DND-41 (cell line): ENCODE measurements around the gene CAPN3.

Experiments used
- ATAC-seq: fragments of 200-7000 bp; cut with Tn5 transposase; 3 replicates; pipeline ENCODE4 v1.9.1; 2021; ENCODE audit warnings: low read depth; ENCODE audit not compliant: insufficient read depth
- DNase-seq: peaks from one replicate; pipeline ENCODE4 v3.0.0-alpha.2; 2020
- H2AFZ ChIP-seq: 2 replicates; pipeline ENCODE4 v1.6.0; 2012; ENCODE audit warnings: low read depth, low read length
- H3K27ac ChIP-seq: 2 replicates; pipeline ENCODE4 v1.5.1; 2012; ENCODE audit warnings: low read length, inconsistent platforms
- H3K27me3 ChIP-seq: fragments of 200-600 bp; sonication (generic); 2 replicates; pipeline ENCODE4 v1.6.0; 2012; ENCODE audit warnings: low read length, mild to moderate bottlenecking, inconsistent platforms; ENCODE audit not compliant: insufficient read depth, poor library complexity
- H3K36me3 ChIP-seq: 2 replicates; pipeline ENCODE4 v1.5.1; 2012; ENCODE audit warnings: low read length, inconsistent platforms; ENCODE audit not compliant: insufficient read depth
- H3K4me1 ChIP-seq: 2 replicates; pipeline ENCODE4 v1.5.1; 2012; ENCODE audit warnings: mild to moderate bottlenecking, low read length; ENCODE audit not compliant: insufficient read depth
- H3K4me2 ChIP-seq: 2 replicates; pipeline ENCODE4 v1.6.0; 2012; ENCODE audit warnings: mild to moderate bottlenecking, moderate library complexity, low read length, inconsistent platforms; ENCODE audit not compliant: insufficient read depth
- H3K4me3 ChIP-seq, 2 experiments: fragments of 200-600 bp in 1 of 2; shearing (Covaris generic) in 1 of 2; 2 replicates each; pipeline ENCODE4 v1.5.1; 2012 to 2016; ENCODE audit warnings: inconsistent platforms in 2 of 2, low read length in 2 of 2, mild to moderate bottlenecking in 2 of 2, low read depth in 1 of 2, moderate library complexity in 1 of 2
- H3K79me2 ChIP-seq: 2 replicates; pipeline ENCODE4 v1.6.0; 2012; ENCODE audit warnings: low read length, inconsistent platforms; ENCODE audit not compliant: insufficient read depth
- H3K9ac ChIP-seq: 2 replicates; pipeline ENCODE4 v1.6.0; 2012; ENCODE audit warnings: low read depth, mild to moderate bottlenecking, inconsistent platforms, low read length, moderate library complexity
- H3K9me3 ChIP-seq: 2 replicates; pipeline ENCODE4 v1.5.1; 2012; ENCODE audit warnings: low read length, moderate library complexity, mild to moderate bottlenecking, inconsistent platforms; ENCODE audit not compliant: insufficient read depth, severe bottlenecking
- H4K20me1 ChIP-seq: 2 replicates; pipeline ENCODE4 v1.6.0; 2012; ENCODE audit warnings: low read length; ENCODE audit not compliant: insufficient read depth
- EZH2 ChIP-seq: IDR thresholded peaks from 3 replicates; pipeline ENCODE4 v1.6.1; 2012; ENCODE audit warnings: borderline replicate concordance, low read depth, mild to moderate bottlenecking, moderate library complexity, low read length, inconsistent platforms; ENCODE audit not compliant: severe bottlenecking
- TF ChIP-seq, protein P1 (sequence below): IDR thresholded peaks from 2 replicates; pipeline ENCODE4 v1.5.1; 2012; ENCODE audit warnings: borderline replicate concordance, low read length, moderate library complexity, mild to moderate bottlenecking; ENCODE audit not compliant: poor library complexity, severe bottlenecking; ENCODE audit errors: extremely low read depth

Gene CAPN3

DNA sequence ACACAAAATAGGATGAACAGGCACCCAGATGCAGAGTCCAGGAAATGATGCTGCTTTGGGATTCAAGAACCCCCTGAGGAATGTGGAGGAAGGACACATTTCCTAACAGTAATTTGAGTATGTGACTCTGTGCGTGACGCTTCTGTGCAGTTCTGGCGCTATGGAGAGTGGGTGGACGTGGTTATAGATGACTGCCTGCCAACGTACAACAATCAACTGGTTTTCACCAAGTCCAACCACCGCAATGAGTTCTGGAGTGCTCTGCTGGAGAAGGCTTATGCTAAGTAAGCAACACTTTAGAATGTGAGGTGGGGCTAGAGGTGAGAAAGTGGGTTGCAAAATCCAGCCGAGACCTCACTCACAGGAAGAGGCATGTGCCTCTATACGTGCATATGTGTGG is 28.3 kb downstream of the CAPN3 start:
- no peaks in the 10 kb centered on the region for H3K9me3 ChIP-seq
- no peak overlapping the region for H3K4me2 ChIP-seq
- no peaks in the 10 kb centered on the region for H3K27me3 ChIP-seq
- no peaks in the 10 kb centered on the region for H3K4me1 ChIP-seq
- no peaks in the 10 kb centered on the region for H4K20me1 ChIP-seq
- no peak overlapping the region for H2AFZ ChIP-seq
- H3K9ac ChIP-seq: no peak overlapping the region
- H3K4me3 ChIP-seq: no peak overlapping the region
- no peak for TF ChIP-seq EZH2
- TF ChIP-seq, protein P1, sequence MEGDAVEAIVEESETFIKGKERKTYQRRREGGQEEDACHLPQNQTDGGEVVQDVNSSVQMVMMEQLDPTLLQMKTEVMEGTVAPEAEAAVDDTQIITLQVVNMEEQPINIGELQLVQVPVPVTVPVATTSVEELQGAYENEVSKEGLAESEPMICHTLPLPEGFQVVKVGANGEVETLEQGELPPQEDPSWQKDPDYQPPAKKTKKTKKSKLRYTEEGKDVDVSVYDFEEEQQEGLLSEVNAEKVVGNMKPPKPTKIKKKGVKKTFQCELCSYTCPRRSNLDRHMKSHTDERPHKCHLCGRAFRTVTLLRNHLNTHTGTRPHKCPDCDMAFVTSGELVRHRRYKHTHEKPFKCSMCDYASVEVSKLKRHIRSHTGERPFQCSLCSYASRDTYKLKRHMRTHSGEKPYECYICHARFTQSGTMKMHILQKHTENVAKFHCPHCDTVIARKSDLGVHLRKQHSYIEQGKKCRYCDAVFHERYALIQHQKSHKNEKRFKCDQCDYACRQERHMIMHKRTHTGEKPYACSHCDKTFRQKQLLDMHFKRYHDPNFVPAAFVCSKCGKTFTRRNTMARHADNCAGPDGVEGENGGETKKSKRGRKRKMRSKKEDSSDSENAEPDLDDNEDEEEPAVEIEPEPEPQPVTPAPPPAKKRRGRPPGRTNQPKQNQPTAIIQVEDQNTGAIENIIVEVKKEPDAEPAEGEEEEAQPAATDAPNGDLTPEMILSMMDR: no peak
- H3K79me2 ChIP-seq: no peaks in the 10 kb centered on the region
- no peak for ATAC-seq
- no peaks in the 10 kb centered on the region for H3K36me3 ChIP-seq
- DNase-seq: no peak
- no peak overlapping the region for H3K27ac ChIP-seq

DNA sequence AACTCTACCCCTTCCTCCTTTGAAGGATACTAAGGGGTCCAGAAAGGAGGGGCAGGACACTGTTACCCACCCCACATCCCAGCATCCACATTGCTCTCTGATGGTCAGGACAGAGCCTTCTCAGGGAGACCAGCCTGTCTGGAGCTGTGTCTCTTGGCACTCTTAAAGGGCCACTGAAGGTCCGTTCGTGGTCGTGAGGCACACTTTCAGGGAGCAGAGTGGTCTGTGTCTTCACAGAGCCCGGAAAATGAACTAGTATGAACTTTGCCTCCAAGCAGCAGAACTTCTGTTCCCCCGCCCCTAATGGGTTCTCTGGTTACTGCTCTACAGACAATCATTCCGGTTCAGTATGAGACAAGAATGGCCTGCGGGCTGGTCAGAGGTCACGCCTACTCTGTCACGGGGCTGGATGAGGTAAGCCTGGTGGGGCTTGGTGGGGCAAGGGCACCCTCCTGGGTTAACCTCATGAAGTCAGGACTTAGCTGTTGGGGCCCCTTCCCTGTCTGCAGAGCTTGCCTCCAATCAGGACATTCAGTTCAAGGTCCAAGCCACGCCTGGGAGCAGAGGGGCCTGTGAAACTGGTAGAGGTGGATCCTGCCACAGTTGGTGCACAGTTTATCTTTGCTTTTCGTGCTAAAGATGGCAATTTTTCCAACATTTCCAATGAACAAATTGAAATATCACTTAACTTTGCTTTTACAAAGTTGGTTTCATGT is 33.2 kb downstream of the CAPN3 start:
- Histone ChIP-seq H3K36me3 (no peaks in the 10 kb centered on the region), H3K27me3 (no peaks in the 10 kb centered on the region), H2AFZ (no peak overlapping the region), H3K9ac (no peak overlapping the region), H4K20me1 (no peaks in the 10 kb centered on the region), H3K79me2 (no peaks in the 10 kb centered on the region), H3K27ac (no peak overlapping the region), H3K4me1 (no peaks in the 10 kb centered on the region), H3K4me3 (no peak overlapping the region), H3K9me3 (no peaks in the 10 kb centered on the region), H3K4me2 (no peak overlapping the region)
- TF ChIP-seq EZH2: no peak
- TF ChIP-seq, protein P1: no peak
- ATAC-seq: no peak
- no peak for DNase-seq

DNA sequence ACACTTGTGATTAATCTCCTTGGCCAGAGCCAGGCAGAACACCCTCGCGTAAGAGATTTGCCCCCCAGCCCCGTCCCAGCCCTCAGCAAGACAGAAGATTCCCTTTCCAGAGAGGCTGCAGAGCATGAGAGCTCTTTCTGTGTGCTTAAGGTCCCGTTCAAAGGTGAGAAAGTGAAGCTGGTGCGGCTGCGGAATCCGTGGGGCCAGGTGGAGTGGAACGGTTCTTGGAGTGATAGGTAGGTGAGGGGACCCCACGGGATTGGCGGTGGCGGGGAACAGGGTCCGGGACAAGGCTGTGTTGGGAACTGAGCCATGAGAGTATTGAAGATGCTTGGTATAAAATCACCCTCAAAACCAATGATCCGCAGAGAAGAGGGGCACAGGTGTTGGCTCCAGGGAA is 34.8 kb downstream of the CAPN3 start:
- H3K27ac ChIP-seq: no peak overlapping the region
- H4K20me1 ChIP-seq: no peaks in the 10 kb centered on the region
- no peak overlapping the region for H2AFZ ChIP-seq
- no peaks in the 10 kb centered on the region for H3K79me2 ChIP-seq
- H3K27me3 ChIP-seq: no peaks in the 10 kb centered on the region
- no peak for TF ChIP-seq EZH2
- TF ChIP-seq, protein P1: no peak
- H3K4me1 ChIP-seq: no peaks in the 10 kb centered on the region
- no peak overlapping the region for H3K4me2 ChIP-seq
- no peak overlapping the region for H3K9ac ChIP-seq
- H3K4me3 ChIP-seq: no peak overlapping the region
- H3K9me3 ChIP-seq: no peaks in the 10 kb centered on the region
- ATAC-seq: no peak
- no peaks in the 10 kb centered on the region for H3K36me3 ChIP-seq
- DNase-seq: no peak
